ENCODE results near the gene OR13F1. TPM values are rescaled to one million over a fixed set of nuclear protein-coding genes. Genes with fewer than 3 reads are reported as not detected.
"Not testable (repeated sequence)": the region's sequence is repeated elsewhere in the genome, so short reads cannot be mapped to it uniquely, and the experiment has no call there.

OR13F1 gene
- total RNA-seq, 2 donors from 2014 or later = not detected

DNA sequence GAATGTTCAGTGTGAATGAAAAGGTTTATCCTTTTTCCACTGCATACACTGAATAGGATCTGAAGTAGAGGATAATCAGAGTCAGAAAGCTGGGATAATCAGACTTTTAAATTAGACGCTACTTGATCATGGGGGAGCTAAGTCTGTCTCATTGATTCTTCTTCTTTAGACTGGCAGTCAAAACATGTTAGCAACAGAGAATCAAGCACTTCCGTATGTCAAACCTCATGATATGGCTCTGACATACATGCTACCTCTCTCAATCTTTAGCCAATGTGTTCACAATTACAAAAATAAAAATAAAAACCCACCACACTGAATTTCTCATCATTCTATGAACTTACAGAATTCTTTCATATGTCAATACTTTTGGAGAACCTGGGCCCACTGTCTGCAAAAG lies 19.0 kb upstream of the OR13F1 start:
- no peak for TF ChIP-seq POLR2A (IDR thresholded peaks at IDR 0.05)
- TF ChIP-seq, protein P1, sequence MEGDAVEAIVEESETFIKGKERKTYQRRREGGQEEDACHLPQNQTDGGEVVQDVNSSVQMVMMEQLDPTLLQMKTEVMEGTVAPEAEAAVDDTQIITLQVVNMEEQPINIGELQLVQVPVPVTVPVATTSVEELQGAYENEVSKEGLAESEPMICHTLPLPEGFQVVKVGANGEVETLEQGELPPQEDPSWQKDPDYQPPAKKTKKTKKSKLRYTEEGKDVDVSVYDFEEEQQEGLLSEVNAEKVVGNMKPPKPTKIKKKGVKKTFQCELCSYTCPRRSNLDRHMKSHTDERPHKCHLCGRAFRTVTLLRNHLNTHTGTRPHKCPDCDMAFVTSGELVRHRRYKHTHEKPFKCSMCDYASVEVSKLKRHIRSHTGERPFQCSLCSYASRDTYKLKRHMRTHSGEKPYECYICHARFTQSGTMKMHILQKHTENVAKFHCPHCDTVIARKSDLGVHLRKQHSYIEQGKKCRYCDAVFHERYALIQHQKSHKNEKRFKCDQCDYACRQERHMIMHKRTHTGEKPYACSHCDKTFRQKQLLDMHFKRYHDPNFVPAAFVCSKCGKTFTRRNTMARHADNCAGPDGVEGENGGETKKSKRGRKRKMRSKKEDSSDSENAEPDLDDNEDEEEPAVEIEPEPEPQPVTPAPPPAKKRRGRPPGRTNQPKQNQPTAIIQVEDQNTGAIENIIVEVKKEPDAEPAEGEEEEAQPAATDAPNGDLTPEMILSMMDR (IDR thresholded peaks at IDR 0.05) = no peak
- H3K27me3 ChIP-seq = no peaks in the 10 kb centered on the region
- no peaks in the 10 kb centered on the region for H3K36me3 ChIP-seq (replicated peaks in 1 of 2; ENCODE audit: insufficient read depth in 1 of 2, low read depth in 2 of 2)
- ATAC-seq (no peak), DNase-seq (no peak)
- H3K9me3 ChIP-seq = no peaks in the 10 kb centered on the region
- H3K4me3 ChIP-seq = no peak overlapping the region
- intact Hi-C loops (cut with DNase I) = no loop called here
- H3K27ac ChIP-seq = no peak overlapping the region
- 80 to 93% methylated on average over 2 of the region's 2 CpGs for WGBS, 2 donors
- no peaks in the 10 kb centered on the region for H3K4me1 ChIP-seq

DNA sequence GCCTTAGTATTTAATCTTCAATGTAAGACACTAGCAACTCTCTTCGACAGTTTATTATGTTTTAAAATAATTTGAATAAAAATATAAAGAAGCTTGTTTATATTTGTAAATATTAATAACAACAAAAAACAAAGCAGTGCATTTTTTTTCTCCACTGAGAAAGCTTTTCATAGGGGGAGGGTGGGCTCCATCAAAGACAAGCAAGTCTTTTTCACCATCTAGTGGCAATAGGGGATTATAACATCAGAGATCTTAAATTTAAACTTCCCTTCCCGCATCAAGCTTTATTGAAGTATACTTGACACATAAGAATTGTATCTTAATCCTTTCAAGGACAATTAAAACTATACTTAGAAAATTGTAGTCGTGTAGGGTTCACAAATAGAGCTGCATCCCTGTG lies 9.3 kb upstream of the OR13F1 start:
- no peaks in the 10 kb centered on the region for H3K36me3 ChIP-seq (replicated peaks in 1 of 2; ENCODE audit: insufficient read depth in 1 of 2, low read depth in 2 of 2)
- ATAC-seq = no peak
- intact Hi-C loops (cut with DNase I) = no loop called here
- H3K4me3 ChIP-seq = no peak overlapping the region
- no peaks in the 10 kb centered on the region for H3K4me1 ChIP-seq
- no peak for DNase-seq
- H3K9me3 ChIP-seq = no peaks in the 10 kb centered on the region
- no peaks in the 10 kb centered on the region for H3K27me3 ChIP-seq
- H3K27ac ChIP-seq = no peak overlapping the region
- TF ChIP-seq POLR2A (IDR thresholded peaks at IDR 0.05) = no peak
- WGBS, 2 donors = 51 to 56% methylated on average over 3 of the region's 3 CpGs

DNA sequence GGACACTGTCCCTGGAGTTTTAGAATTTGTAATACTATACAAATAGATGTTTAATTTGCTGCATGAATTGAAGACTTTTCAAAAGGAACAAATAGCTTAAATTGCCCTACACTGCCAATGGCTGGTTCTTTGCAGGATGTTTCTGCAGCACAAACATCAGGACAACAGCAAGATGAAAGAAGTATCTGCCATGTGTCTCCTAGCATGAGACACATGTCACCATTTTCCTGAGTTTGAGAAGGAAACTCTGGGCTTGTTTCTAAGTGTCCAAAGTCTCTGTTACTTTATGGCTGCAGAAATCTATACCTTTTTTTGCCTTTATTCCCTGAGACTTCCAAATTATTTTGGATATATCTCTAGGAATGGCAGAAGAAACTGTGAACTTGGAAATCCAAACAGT lies 623 bp upstream of the OR13F1 start:
- no peak for ATAC-seq
- no peaks in the 10 kb centered on the region for H3K4me1 ChIP-seq

DNA sequence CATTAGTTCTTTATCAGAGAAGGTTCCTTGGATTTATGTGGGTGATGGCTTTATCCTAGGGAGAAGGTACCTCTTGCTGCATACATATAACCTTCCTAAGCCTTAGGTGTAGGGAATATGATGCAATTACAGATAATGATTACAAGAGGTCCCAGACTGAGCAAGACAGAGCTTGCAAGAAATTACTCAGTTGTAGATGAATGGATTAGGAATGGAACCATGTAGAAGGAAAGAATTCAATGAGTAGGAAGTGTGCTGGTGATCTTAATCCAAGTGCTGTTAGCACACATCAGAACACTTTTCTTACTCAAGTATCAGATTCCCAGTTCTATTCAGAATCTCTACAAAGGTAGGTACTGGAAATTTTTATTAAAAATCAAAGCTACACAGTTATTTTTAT lies 2.5 kb downstream of the OR13F1 start:
- Histone ChIP-seq H3K4me3 (no peak overlapping the region), H3K27me3 (no peaks in the 10 kb centered on the region), H3K4me1 (no peaks in the 10 kb centered on the region), H3K9me3 (no peaks in the 10 kb centered on the region), H3K36me3 (replicated peaks in 1 of 2; ENCODE audit: insufficient read depth in 1 of 2, low read depth in 2 of 2) (no peaks in the 10 kb centered on the region), H3K27ac (no peak overlapping the region)
- no peak for ATAC-seq
- no peak for DNase-seq
- intact Hi-C loops (cut with DNase I) = no loop called here
- TF ChIP-seq, protein P1 (IDR thresholded peaks at IDR 0.05) = no peak
- TF ChIP-seq POLR2A (IDR thresholded peaks at IDR 0.05) = no peak

More for the DNA sequence above, 623 bp upstream of the OR13F1 start:
- intact Hi-C loops (cut with DNase I) = no loop called here
- Histone ChIP-seq H3K9me3 (no peaks in the 10 kb centered on the region), H3K27ac (no peak overlapping the region), H3K27me3 (no peaks in the 10 kb centered on the region), H3K4me3 (no peak overlapping the region), H3K36me3 (replicated peaks in 1 of 2; ENCODE audit: insufficient read depth in 1 of 2, low read depth in 2 of 2) (no peaks in the 10 kb centered on the region)
- no peak for TF ChIP-seq POLR2A (IDR thresholded peaks at IDR 0.05)
- TF ChIP-seq, protein P1 (IDR thresholded peaks at IDR 0.05) = no peak
- no peak for DNase-seq

DNA sequence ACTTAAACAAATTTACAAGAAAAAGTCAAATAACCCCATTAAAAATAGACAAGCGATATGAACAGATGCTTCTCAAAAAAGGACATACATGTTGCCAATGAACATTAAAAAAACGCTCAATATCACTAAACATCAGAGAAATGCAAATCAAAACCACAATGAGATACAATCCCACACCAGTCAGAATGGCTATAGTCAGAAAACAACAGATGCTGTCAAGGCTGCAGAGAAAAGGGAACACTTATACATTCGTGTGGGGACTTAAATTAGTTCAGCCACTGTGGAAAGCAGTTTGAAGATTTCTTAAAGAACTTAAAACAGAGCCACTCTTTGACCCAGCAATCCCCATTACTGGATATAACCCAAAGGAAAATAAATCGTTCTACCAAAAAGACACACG lies 10.8 kb downstream of the OR13F1 start:
- H3K27ac ChIP-seq = no peak overlapping the region
- TF ChIP-seq, protein P1 (IDR thresholded peaks at IDR 0.05) = no peak
- TF ChIP-seq POLR2A (IDR thresholded peaks at IDR 0.05) = no peak
- intact Hi-C loops (cut with DNase I) = no loop called here

DNA sequence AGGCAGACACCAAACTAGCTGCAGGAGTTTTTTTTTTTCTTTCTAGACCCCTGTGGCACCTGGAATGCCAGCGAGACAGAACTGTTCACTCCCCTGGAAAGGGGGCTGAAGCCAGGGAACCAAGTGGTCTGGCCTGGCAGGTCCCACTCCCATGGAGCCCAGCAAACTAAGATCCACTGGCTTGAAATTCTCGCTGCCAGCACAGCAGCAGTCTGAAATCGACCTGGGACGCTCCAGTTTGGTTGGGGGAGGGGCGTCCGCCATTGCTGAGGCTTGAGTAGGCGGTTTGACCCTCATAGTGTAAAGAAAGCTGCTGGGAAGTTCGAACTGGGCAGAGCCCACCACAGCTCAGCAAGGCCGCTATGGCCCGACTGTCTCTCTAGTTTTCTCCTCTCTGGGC lies 16.2 kb downstream of the OR13F1 start:
- 65 to 78% methylated on average over 10 of the region's 10 CpGs for WGBS, 2 donors
- H3K4me1 ChIP-seq; H3K4me3 ChIP-seq; ATAC-seq; H3K9me3 ChIP-seq; DNase-seq; H3K27me3 ChIP-seq; H3K27ac ChIP-seq; H3K36me3 ChIP-seq (replicated peaks in 1 of 2; ENCODE audit: insufficient read depth in 1 of 2, low read depth in 2 of 2); intact Hi-C loops (cut with DNase I): not testable (repeated sequence)

More for the DNA sequence above, 10.8 kb downstream of the OR13F1 start:
- H3K9me3 ChIP-seq = no peaks in the 10 kb centered on the region
- no peaks in the 10 kb centered on the region for H3K4me1 ChIP-seq
- no peak for DNase-seq
- H3K4me3 ChIP-seq = no peak overlapping the region
- H3K27me3 ChIP-seq = no peaks in the 10 kb centered on the region
- no peaks in the 10 kb centered on the region for H3K36me3 ChIP-seq (replicated peaks in 1 of 2; ENCODE audit: insufficient read depth in 1 of 2, low read depth in 2 of 2)
- WGBS, 2 donors = 56 to 66% methylated on average over 5 of the region's 5 CpGs
- ATAC-seq = no peak
